HL-60/S4 treated with retinoic acid at 250 ng/mL for 4 days and 3 days (cell line): ENCODE data around the gene TMEM59.

Experiments
- in situ Hi-C: fragments of 300-500 bp; cut with MboI; formaldehyde crosslinking; loops from 2 replicates; pipeline ENCODE4 v1.7.0; 2022; ENCODE audit warnings: low sequenced_read_pairs

Gene TMEM59

DNA sequence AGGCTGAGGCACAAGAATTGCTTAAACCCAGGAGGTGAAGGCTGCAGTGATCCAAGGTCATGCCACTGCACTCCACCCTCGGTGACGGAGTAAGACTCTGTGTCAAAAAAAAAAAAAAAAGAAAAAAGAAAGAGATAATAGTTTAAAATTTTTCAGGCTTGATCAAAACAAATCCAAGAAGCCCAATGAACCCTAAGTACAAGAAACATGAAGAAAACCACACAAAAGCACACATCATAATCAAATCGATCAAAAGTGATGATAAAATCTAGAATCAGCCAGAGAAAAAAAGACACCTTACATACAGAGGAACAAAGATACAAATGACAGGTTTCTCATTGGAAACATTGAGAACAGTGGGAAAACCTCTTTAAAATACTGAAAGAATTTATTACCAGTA is 66.5 kb downstream of the TMEM59 start:
- in situ Hi-C loops, result no loop called here

DNA sequence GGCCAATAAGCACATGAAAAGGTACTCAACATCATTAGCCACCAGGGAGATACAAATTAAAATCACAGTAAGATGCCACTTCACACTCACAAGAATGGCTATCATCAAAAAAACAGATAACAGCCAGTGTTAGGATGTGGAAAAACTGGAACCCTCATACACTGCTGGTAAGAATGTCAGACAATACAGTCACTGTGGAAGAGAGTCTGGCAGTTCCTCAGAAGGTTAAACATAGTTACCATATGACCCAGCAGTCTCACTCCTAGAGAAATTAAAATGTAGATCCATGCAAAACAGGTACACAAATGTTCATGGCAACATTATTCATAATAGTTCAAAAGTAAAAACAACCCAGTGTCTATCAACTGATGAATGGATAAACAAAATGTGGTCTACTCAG is 68.3 kb downstream of the TMEM59 start:
- in situ Hi-C loops, result no loop called here

DNA sequence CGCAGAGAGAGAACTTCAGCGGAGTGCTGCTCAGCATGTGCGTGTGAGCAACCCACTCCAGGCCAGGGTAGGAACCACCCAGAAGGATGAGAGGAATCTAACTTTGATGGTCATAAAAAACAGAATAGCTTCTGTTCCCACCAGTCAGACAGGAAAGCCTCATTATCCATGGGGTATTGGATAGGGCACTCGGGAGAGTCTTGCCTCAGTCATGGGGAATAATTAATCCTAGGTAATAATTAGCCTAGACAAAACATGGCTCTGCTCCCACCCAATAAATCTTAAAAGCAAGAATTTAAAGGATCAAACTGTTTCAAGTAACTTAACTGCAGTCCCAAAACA is 70.3 kb downstream of the TMEM59 start:
- in situ Hi-C loops, result no loop called here

DNA sequence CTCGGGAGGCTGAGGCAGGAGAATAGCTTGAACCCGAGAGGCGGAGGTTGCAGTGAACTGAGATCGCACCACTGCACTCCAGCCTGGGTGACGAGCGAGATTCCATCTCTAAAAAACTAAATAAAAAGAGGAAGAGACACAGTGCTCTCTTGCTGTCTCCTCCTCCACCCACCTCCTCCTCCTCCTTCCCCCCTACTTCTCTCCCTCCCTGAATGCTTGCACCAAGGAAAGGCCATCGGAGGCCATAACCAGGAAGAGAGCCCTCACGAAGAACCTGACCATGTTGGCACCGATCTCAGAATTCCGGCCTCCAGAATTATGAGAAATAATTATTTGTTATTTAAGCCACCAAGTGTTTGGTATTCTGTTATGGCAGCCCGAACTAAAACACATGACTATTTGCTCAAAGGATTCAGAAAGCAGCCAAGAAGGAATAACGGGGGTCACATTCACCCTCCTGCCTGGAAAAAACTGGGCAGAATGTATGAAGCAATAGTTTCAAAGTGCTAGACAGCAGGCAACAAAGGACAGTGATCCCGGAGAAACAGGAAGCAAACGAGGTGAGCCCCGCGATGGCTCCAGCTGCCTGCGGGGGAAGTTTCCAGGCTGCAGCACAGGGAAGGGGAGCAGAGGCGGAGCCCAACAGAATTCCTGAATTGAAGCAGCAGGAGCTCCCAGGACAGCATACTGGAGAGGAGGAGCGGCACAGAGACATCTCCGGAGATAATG is 70.8 kb downstream of the TMEM59 start:
- in situ Hi-C loops, result no loop called here

DNA sequence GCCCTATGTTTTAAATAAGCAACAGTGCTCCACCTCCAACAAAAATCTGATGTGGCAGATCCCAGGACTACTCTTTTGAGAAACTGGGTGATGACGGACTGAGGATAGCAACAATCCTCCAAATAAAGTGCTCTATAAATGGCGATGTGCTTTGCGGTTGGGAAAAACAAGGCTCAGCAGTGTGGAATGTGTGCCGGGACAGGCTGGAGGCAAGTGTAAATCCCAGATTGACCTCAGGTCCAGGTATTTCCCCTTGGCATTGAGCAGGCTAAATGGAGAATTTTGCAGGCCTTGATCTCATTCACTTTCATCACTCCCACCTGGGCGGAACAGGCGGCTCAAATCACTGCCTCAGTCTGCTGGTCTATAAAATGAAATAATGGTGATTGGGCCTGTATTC is 71.8 kb downstream of the TMEM59 start:
- in situ Hi-C loops, result no loop called here

DNA sequence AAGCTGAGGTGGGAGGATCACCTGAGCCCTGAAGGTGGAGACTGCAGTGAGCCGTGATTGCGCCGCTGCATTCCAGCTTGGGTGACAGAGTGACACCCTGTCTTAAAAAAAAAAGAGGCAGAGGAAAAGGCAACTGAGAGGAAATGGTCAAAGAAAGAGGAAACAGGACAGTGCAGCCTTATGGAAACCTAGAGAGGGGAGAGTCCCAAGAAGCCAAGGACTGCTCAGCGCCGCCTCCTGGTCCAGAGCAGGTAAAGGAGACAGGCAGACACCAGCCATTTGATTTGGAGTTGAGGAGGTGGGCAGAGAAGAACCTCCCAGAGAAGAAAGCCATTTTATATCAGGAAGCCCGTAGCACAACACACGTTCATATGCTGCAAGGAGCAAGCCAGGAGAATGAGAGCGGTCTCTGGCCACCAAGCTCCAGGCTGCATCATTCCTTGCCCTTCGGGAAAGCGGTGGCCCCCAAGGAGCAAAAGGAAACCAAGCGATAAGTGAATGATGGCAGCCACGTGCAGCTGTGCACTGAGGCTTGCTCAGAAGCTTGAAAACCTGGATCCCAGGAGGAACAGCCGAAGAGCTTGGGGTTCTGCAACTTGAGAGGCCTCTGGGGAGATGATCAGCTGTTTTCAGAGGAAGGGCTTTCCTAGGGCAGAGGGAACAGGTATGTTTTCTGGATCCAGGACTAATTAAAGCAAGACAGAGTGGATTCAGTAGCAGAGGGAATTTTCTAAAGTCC is 73.1 kb downstream of the TMEM59 start:
- in situ Hi-C loops, result no loop called here
